Parathyroid adenoma (tissue), 2 donors: Measurements from ENCODE around the gene PRND.

Source experiments
- H2AFZ ChIP-seq: fragments of 300-600 bp; sonication (generic); one replicate; pipeline ENCODE4 v1.7.0; 2017; ENCODE audit warnings: antibody characterized with exemption, mild to moderate bottlenecking
- H3K27ac ChIP-seq: fragments of 300-600 bp; sonication (generic); one replicate; pipeline ENCODE4 v1.7.0; 2017
- H3K27me3 ChIP-seq: fragments of 300-600 bp; sonication (generic); one replicate; pipeline ENCODE4 v1.7.0; 2017; ENCODE audit warnings: low read length; ENCODE audit not compliant: control insufficient read depth, insufficient read depth
- H3K36me3 ChIP-seq: fragments of 300-600 bp; sonication (generic); one replicate; pipeline ENCODE4 v1.7.0; 2017; ENCODE audit warnings: low read length; ENCODE audit not compliant: control insufficient read depth, insufficient read depth
- H3K4me1 ChIP-seq: fragments of 300-600 bp; sonication (generic); one replicate; pipeline ENCODE4 v1.7.0; 2017; ENCODE audit warnings: control low read depth
- H3K4me2 ChIP-seq: fragments of 300-600 bp; sonication (generic); one replicate; pipeline ENCODE4 v1.7.0; 2017; ENCODE audit warnings: low read length
- H3K4me3 ChIP-seq: fragments of 300-600 bp; sonication (generic); one replicate; pipeline ENCODE4 v1.7.0; 2017; ENCODE audit warnings: low read depth, low read length
- H3K79me2 ChIP-seq: fragments of 300-600 bp; sonication (generic); one replicate; pipeline ENCODE4 v1.7.0; 2017; ENCODE audit warnings: control low read depth
- H3K9ac ChIP-seq: fragments of 300-600 bp; sonication (generic); one replicate; pipeline ENCODE4 v1.7.0; 2017; ENCODE audit warnings: mild to moderate bottlenecking
- H3K9me3 ChIP-seq: fragments of 300-600 bp; sonication (generic); one replicate; pipeline ENCODE4 v1.7.0; 2017; ENCODE audit warnings: low read length; ENCODE audit not compliant: control insufficient read depth
- CTCF ChIP-seq: fragments of 300-600 bp; sonication (generic); IDR thresholded peaks from one replicate; pipeline ENCODE4 v1.7.0; 2017; ENCODE audit warnings: antibody characterized with exemption, mild to moderate bottlenecking
- donor health status: primary hyperparathyroidism.

Gene PRND

DNA sequence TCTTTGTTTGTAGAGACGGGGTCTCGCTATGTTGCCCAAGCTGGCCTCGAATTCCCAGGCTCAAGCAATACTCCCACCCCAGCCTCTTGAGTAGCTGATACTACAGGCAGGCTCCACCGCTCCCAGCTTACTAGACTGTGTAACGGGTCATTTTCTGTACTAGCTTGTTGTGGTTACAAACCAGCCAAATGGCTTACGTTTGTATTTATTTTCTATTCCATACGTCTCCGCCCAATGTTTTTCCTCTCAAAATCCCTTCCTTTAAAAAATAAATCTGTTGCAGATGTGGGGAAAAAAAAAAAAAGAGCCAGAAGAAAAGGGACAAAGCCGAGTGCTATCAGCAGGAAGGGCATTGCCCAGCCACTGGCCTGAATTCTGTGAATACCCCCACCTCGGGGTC, 41.6 kb downstream of the PRND start:
- Histone ChIP-seq H3K79me2 (no peaks in the 10 kb centered on the region), H3K36me3 (no peaks in the 10 kb centered on the region), H3K27ac (no peak overlapping the region), H3K9ac (no peak overlapping the region), H3K4me3 (no peak overlapping the region), H3K4me1 (no peaks in the 10 kb centered on the region), H3K27me3 (no peaks in the 10 kb centered on the region), H3K4me2 (no peak overlapping the region), H2AFZ (no peak overlapping the region), H3K9me3 (no peaks in the 10 kb centered on the region)
- no peak for TF ChIP-seq CTCF

DNA sequence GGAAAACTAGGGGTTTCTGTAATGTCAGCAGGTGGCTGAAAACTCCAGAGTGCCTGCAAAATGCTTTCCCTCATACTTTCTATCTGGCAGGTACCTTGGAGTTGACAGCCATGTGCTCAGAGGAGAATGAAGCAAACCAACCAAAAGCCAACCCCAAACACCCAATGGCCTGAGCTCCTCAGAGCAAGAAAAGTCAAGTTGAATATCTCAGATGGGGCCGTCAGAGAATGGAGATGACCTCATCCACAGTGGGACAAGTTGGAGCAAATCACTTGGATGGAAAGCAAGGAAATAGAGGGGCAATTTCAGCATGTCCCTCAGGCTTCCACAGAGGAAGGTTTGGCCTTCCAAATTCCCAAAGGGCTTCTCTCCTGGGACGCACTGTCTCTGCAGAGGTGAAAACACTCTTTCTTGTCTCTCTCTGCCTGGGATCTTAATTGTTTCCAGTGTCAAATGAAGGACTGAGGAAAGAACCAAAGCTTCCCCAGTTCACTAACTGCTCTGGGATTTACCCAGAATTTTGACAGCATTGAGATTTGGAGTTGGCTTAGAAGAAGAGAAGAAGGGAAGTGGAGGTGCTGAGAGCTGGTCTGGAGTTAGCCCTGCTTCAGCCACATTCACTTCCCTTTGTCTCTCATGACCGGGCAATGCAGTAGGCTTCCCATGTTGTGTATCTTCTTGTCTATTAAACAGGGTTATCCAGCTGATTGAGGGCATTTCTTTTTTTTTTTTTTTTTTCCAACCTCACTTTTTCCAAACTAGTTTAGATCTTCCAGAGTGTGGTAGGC, 42.2 kb downstream of the PRND start:
- Histone ChIP-seq H3K27me3 (no peaks in the 10 kb centered on the region), H3K36me3 (no peaks in the 10 kb centered on the region), H3K9ac (no peak overlapping the region), H3K9me3 (no peaks in the 10 kb centered on the region), H3K27ac (no peak overlapping the region), H3K4me1 (no peaks in the 10 kb centered on the region), H2AFZ (no peak overlapping the region), H3K4me2 (no peak overlapping the region), H3K4me3 (no peak overlapping the region), H3K79me2 (no peaks in the 10 kb centered on the region)
- no peak for TF ChIP-seq CTCF

DNA sequence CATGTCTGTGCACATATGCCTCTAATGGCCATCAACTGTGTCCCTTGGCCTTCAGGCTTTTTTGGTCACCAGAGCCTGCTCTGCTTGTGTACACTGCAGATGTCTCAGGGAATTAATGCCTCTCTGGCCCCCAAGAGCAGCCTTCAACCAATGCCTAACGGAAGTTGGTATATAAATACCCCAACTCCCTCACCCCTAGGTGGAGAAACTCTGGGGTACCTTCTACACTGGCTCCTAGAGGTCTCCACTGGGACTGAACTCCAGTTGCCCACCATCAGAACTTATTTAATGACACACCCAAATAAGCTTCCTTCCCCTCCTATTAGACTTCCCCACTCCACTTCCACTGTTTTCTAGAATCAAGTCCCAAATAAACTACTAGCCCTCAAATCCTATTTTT, 43.1 kb downstream of the PRND start:
- no peak overlapping the region for H2AFZ ChIP-seq
- no peaks in the 10 kb centered on the region for H3K4me1 ChIP-seq
- no peak overlapping the region for H3K9ac ChIP-seq
- no peaks in the 10 kb centered on the region for H3K36me3 ChIP-seq
- H3K27ac ChIP-seq = no peak overlapping the region
- H3K9me3 ChIP-seq = no peaks in the 10 kb centered on the region
- H3K79me2 ChIP-seq = no peaks in the 10 kb centered on the region
- no peak for TF ChIP-seq CTCF
- no peaks in the 10 kb centered on the region for H3K27me3 ChIP-seq
- H3K4me2 ChIP-seq = no peak overlapping the region
- H3K4me3 ChIP-seq = no peak overlapping the region

DNA sequence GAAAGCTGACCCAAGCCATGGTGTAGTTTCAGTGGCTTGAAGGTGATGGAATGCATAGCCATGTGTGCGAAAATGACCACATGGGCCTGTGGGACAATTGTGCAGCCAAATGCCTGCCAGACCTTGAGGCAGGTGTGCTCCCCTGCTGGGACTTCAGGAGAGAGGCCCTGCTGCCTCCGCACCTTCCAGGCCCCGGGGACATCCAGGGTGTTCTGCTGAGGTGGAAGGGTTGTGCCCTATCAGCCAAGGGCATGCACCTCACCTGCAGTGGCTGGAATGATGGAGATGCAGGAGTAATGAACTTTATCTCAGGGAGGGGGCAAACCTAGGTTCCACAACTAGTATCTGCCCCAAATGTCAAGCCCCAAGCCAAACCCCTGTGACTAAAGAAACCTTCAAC, 44.0 kb downstream of the PRND start:
- Histone ChIP-seq H3K4me3 (no peak overlapping the region), H2AFZ (no peak overlapping the region), H3K9me3 (no peaks in the 10 kb centered on the region), H3K9ac (no peak overlapping the region), H3K4me2 (no peak overlapping the region), H3K4me1 (no peaks in the 10 kb centered on the region), H3K27me3 (no peaks in the 10 kb centered on the region), H3K36me3 (no peaks in the 10 kb centered on the region), H3K27ac (no peak overlapping the region), H3K79me2 (no peaks in the 10 kb centered on the region)
- TF ChIP-seq CTCF = no peak

DNA sequence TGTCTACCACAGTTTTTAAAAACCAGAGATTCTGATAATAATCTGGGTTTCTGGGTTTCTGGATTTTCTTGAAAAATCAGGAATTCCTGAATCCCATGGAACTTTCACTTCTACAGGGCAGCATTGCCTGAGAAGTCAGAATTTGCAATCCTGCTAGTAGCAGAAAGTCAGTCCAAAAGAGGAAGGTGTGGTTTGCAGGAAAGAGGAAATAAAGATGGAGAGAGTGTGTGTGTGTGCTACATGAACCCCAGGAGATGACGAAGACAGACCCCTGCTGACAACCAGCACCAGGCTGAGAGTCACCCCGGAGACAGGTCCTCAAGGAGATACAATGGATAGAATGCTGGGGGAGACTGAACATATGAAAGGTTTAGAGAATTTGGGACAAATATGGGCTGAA, 44.9 kb downstream of the PRND start:
- H3K4me2 ChIP-seq = no peak overlapping the region
- no peaks in the 10 kb centered on the region for H3K27me3 ChIP-seq
- H3K4me3 ChIP-seq = no peak overlapping the region
- TF ChIP-seq CTCF = no peak
- H3K79me2 ChIP-seq = no peaks in the 10 kb centered on the region
- no peak overlapping the region for H2AFZ ChIP-seq
- H3K4me1 ChIP-seq = no peaks in the 10 kb centered on the region
- H3K9me3 ChIP-seq = no peaks in the 10 kb centered on the region
- no peaks in the 10 kb centered on the region for H3K36me3 ChIP-seq
- H3K9ac ChIP-seq = no peak overlapping the region
- no peak overlapping the region for H3K27ac ChIP-seq
